Kidney (tissue), 14 donors: ENCODE data around the gene CHSY1. TPM values are rescaled to one million over a fixed set of nuclear protein-coding genes. Genes with fewer than 3 reads are reported as not detected.

Source experiments
- DNase-seq, 5 donors: peaks; one replicate each; pipeline ENCODE4 v3.0.0-alpha.2; 2013 to 2020
- FAIRE-seq: peaks from 2 replicates; lab custom pipeline; 2012; peaks lifted over from hg19 to GRCh38; lab: Jason Lieb, UNC
- H3K27ac ChIP-seq, 2 donors: one replicate each; pipeline ENCODE4 v1.7.0; 2013; ENCODE audit warnings: low read depth in 2 of 2, low read length in 2 of 2, inconsistent platforms in 1 of 2
- H3K27me3 ChIP-seq: one replicate; pipeline ENCODE4 v1.7.1; 2013; ENCODE audit warnings: low read length, inconsistent platforms; ENCODE audit not compliant: control insufficient read depth, insufficient read depth
- H3K36me3 ChIP-seq, 3 donors: one replicate each; pipeline versions ENCODE4 v1.7.0 to v1.7.1; 2013; ENCODE audit warnings: low read length in 3 of 3, control low read depth in 1 of 3, inconsistent platforms in 1 of 3; ENCODE audit not compliant: insufficient read depth in 3 of 3, control insufficient read depth in 2 of 3
- H3K4me1 ChIP-seq, 3 donors: one replicate each; pipeline versions ENCODE4 v1.7.0 to v1.7.1; 2013; ENCODE audit warnings: low read length in 3 of 3, inconsistent platforms in 1 of 3, low read depth in 1 of 3; ENCODE audit not compliant: control insufficient read depth in 2 of 3, insufficient read depth in 2 of 3
- H3K4me3 ChIP-seq, 3 donors: one replicate each; pipeline versions ENCODE4 v1.7.0 to v1.8.1; 2013; ENCODE audit warnings: low read length in 3 of 3, control low read depth in 1 of 3, inconsistent platforms in 1 of 3
- H3K9ac ChIP-seq, 3 donors: one replicate each; pipeline versions ENCODE4 v1.7.0 to v1.7.1; 2013; ENCODE audit warnings: low read length in 3 of 3, control low read depth in 1 of 3, inconsistent platforms in 1 of 3
- H3K9me3 ChIP-seq, 3 donors: one replicate each; pipeline versions ENCODE4 v1.7.0 to v1.7.1; 2013; ENCODE audit warnings: low read length in 3 of 3, control low read depth in 1 of 3, inconsistent platforms in 1 of 3; ENCODE audit not compliant: control insufficient read depth in 2 of 3, insufficient read depth in 1 of 3
- intact Hi-C: fragments of 100-400 bp; cut with DNase I; formaldehyde crosslinking; loops from one replicate; pipeline ENCODE4 v1.11.1; 2022
- polyA plus RNA-seq: library from polyadenylated mRNA; stranded (reverse); fragments of 350-450 nt; fragmentation: Illumina TruSeq; extraction: RNeasy Lipid Tissue Mini Kit (QIAGEN cat#74804); gene quantifications from one replicate; pipeline ENCODE4 v1.2.3, GENCODE V29; 2014; ENCODE audit warnings: low read depth, low replicate concordance; ENCODE audit not compliant: insufficient read depth
- total RNA-seq: library from RNA; stranded (reverse); fragmentation: NEBNext Ultra II Directional; extraction: Animal tissue kit (Norgen Biotek cat#: 25700); gene quantifications from one replicate; pipeline ENCODE4 v1.2.1, GENCODE V29; 2021
- TF ChIP-seq, protein P1 (sequence below): IDR thresholded peaks from 3 replicates; pipeline ENCODE4 v1.5.1; 2012; ENCODE audit warnings: mild to moderate bottlenecking, moderate library complexity, borderline replicate concordance; ENCODE audit not compliant: insufficient read depth; ENCODE audit errors: extremely low read depth
- donor health status: control.
- donor health status: control.
- donor health status: control.
- donor health status: control.
- donor health status: control.
- donor health status: DM: yes; HTN: yes; CAD: no.
- donor health status: Normal renal cell carcinoma (clear cell type).

The CHSY1 gene
- total and polyA plus RNA-seq, 2 donors from 2014 or later, result 7.2 to 41.6 TPM

- intact Hi-C loops, result no loop called here
- Histone ChIP-seq H3K9me3 (no peaks in the 10 kb centered on the region), H3K27me3 (no peaks in the 10 kb centered on the region), H3K27ac (no peak overlapping the region), H3K4me1 (peaks cover 0 to 13% (median 0%) of the 10 kb centered on the region in 3 donors), H3K9ac (no peak overlapping the region), H3K36me3 (peaks cover 0 to 9% (median 2%) of the 10 kb centered on the region in 3 donors), H3K4me3 (no peak overlapping the region)
- DNase-seq, result no peak
- no peak for FAIRE-seq
- TF ChIP-seq, protein P1, sequence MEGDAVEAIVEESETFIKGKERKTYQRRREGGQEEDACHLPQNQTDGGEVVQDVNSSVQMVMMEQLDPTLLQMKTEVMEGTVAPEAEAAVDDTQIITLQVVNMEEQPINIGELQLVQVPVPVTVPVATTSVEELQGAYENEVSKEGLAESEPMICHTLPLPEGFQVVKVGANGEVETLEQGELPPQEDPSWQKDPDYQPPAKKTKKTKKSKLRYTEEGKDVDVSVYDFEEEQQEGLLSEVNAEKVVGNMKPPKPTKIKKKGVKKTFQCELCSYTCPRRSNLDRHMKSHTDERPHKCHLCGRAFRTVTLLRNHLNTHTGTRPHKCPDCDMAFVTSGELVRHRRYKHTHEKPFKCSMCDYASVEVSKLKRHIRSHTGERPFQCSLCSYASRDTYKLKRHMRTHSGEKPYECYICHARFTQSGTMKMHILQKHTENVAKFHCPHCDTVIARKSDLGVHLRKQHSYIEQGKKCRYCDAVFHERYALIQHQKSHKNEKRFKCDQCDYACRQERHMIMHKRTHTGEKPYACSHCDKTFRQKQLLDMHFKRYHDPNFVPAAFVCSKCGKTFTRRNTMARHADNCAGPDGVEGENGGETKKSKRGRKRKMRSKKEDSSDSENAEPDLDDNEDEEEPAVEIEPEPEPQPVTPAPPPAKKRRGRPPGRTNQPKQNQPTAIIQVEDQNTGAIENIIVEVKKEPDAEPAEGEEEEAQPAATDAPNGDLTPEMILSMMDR, result no peak
Observed at GRCh38 chr15:101178479-101178878, 73.4 kb downstream of the CHSY1 start.

- Histone ChIP-seq H3K27ac (no peak overlapping the region), H3K27me3 (no peaks in the 10 kb centered on the region), H3K9ac (no peak overlapping the region), H3K9me3 (no peaks in the 10 kb centered on the region), H3K4me1 (peaks cover 0 to 13% (median 3%) of the 10 kb centered on the region in 3 donors), H3K4me3 (no peak overlapping the region), H3K36me3 (peaks cover 0 to 9% (median 2%) of the 10 kb centered on the region in 3 donors)
- FAIRE-seq (no peak), DNase-seq (no peak)
- intact Hi-C loops, result no loop called here
- TF ChIP-seq, protein P1, result no peak
Observed at GRCh38 chr15:101177866-101178265, 74.0 kb downstream of the CHSY1 start.

GRCh38 chr15:101176625-101177024 is 75.2 kb downstream of the CHSY1 start:
- intact Hi-C loops, result no loop called here
- DNase-seq (no peak), FAIRE-seq (no peak)
- TF ChIP-seq, protein P1, result no peak
- Histone ChIP-seq H3K9ac (no peak overlapping the region), H3K9me3 (no peaks in the 10 kb centered on the region), H3K27ac (no peak overlapping the region), H3K36me3 (peaks cover 0 to 9% (median 2%) of the 10 kb centered on the region in 3 donors), H3K4me3 (no peak overlapping the region), H3K4me1 (peaks cover 0 to 8% (median 3%) of the 10 kb centered on the region in 3 donors), H3K27me3 (no peaks in the 10 kb centered on the region)

DNA sequence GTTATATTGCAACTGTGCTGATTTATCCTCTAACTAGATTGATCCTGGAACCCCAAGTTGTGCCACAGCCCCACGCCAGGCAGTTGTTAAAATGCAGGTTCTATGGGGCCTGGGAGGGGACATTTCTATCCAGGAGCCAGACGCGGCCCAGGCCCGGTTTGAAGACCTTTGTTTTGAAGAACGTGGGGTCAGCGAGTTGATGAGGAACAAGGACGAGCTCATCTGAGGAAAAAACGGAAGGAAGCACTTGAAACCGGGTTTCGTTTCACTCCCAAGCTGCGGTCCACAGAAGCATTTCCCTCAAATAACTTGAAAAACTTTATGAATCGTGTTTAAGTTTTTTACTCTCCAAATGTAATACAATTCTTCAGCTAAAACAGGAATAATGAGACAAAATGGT is 76.4 kb downstream of the CHSY1 start:
- Histone ChIP-seq H3K36me3 (peaks cover 0 to 9% (median 2%) of the 10 kb centered on the region in 3 donors), H3K27me3 (no peaks in the 10 kb centered on the region), H3K9ac (no peak overlapping the region), H3K4me1 (peaks cover 0 to 8% (median 3%) of the 10 kb centered on the region in 3 donors), H3K9me3 (no peaks in the 10 kb centered on the region), H3K27ac (peak overlapping the region in 1 of 2 donors; percentile 23), H3K4me3 (no peak overlapping the region)
- intact Hi-C loops, result no loop called here
- TF ChIP-seq, protein P1, result no peak
- DNase-seq (no peak), FAIRE-seq (no peak)
